ENCODE results near the gene MYB.

Gene MYB

GRCh38 chr6:135189344-135189743 lies 8.2 kb downstream of the MYB start:
- no peak for DNase-seq (ENCODE audit: low read depth in 3 of 3)

- no peak for DNase-seq (ENCODE audit: low read depth in 3 of 3)
Measured at GRCh38 chr6:135191508-135192255, 10.6 kb downstream of the MYB start.

GRCh38 chr6:135192256-135193174 lies 11.4 kb downstream of the MYB start:
- no peak for DNase-seq (ENCODE audit: low read depth in 3 of 3)

GRCh38 chr6:135193221-135193620 lies 12.1 kb downstream of the MYB start:
- DNase-seq (ENCODE audit: low read depth in 3 of 3) = no peak

GRCh38 chr6:135195041-135195440 lies 13.9 kb downstream of the MYB start:
- DNase-seq (ENCODE audit: low read depth in 3 of 3) = no peak

- DNase-seq (ENCODE audit: low read depth in 3 of 3) = no peak
Measured at GRCh38 chr6:135195522-135195921, 14.4 kb downstream of the MYB start.

GRCh38 chr6:135196739-135197510 lies 15.8 kb downstream of the MYB start:
- peak in 1 of 3 experiments; percentile 8 for DNase-seq (ENCODE audit: low read depth in 3 of 3)

- DNase-seq (ENCODE audit: low read depth in 3 of 3) = no peak
Measured at GRCh38 chr6:135202836-135203235, 21.7 kb downstream of the MYB start.

- no peak for DNase-seq (ENCODE audit: low read depth in 3 of 3)
Measured at GRCh38 chr6:135204951-135205350, 23.8 kb downstream of the MYB start.

GRCh38 chr6:135209803-135210202 lies 28.7 kb downstream of the MYB start:
- DNase-seq (ENCODE audit: low read depth in 3 of 3) = no peak

GRCh38 chr6:135210632-135211305 lies 29.7 kb downstream of the MYB start:
- no peak for DNase-seq (ENCODE audit: low read depth in 3 of 3)

GRCh38 chr6:135211306-135211702 lies 30.2 kb downstream of the MYB start:
- no peak for DNase-seq (ENCODE audit: low read depth in 3 of 3)

GRCh38 chr6:135212020-135212806 lies 31.1 kb downstream of the MYB start:
- peak in 1 of 3 experiments; percentile 14 for DNase-seq (ENCODE audit: low read depth in 3 of 3)

- DNase-seq (ENCODE audit: low read depth in 3 of 3) = no peak
Measured at GRCh38 chr6:135212935-135213334, 31.8 kb downstream of the MYB start.

- DNase-seq (ENCODE audit: low read depth in 3 of 3) = no peak
Measured at GRCh38 chr6:135213616-135214015, 32.5 kb downstream of the MYB start.

- no peak for DNase-seq (ENCODE audit: low read depth in 3 of 3)
Measured at GRCh38 chr6:135215160-135215559, 34.1 kb downstream of the MYB start.

GRCh38 chr6:135215563-135215962 lies 34.5 kb downstream of the MYB start:
- no peak for DNase-seq (ENCODE audit: low read depth in 3 of 3)

- DNase-seq (ENCODE audit: low read depth in 3 of 3) = no peak
Measured at GRCh38 chr6:135217663-135218062, 36.6 kb downstream of the MYB start.

- no peak for DNase-seq (ENCODE audit: low read depth in 3 of 3)
Measured at GRCh38 chr6:135219346-135219745, 38.2 kb downstream of the MYB start.

- no peak for DNase-seq (ENCODE audit: low read depth in 3 of 3)
Measured at GRCh38 chr6:135221042-135221441, 39.9 kb downstream of the MYB start.

GRCh38 chr6:135221505-135221904 lies 40.4 kb downstream of the MYB start:
- DNase-seq (ENCODE audit: low read depth in 3 of 3) = no peak
